ENCODE results near the gene HTR1E. TPM values are rescaled to one million over a fixed set of nuclear protein-coding genes. Genes with fewer than 3 reads are reported as not detected.

Gene HTR1E
- total and polyA plus RNA-seq, 2 of the 8 experiments (the other 6 are each of a cell fraction or from before 2014, with no cell fraction given): 0.09 TPM; not detected in 1

GRCh38 chr6:86969573-86969972, 32.2 kb downstream of the HTR1E start:
- H4K20me1 ChIP-seq (replicated peaks in 1 of 2; ENCODE audit: control insufficient read depth in 1 of 2, insufficient read depth in 2 of 2, low read length in 2 of 2): no peaks in the 10 kb centered on the region
- H3K56ac ChIP-seq (replicated peaks; ENCODE audit: insufficient read length, low read depth, low read length): no peak overlapping the region
- H2BK5ac ChIP-seq (ENCODE audit: low read depth, low read length): no peak overlapping the region
- H2AFZ ChIP-seq (ENCODE audit: low read length): no peak overlapping the region
- H3K27me3 ChIP-seq (replicated peaks in 1 of 4; ENCODE audit: control insufficient read depth in 3 of 4, extremely low read depth in 1 of 4, insufficient read depth in 3 of 4, low read length in 3 of 4): no peaks in the 10 kb centered on the region
- H4K91ac ChIP-seq (replicated peaks; ENCODE audit: insufficient read length, low read length): no peak overlapping the region
- WGBS, 2 experiments (ENCODE audit: extremely low coverage in 1 of 2, insufficient coverage in 1 of 2, insufficient read length in 1 of 2, insufficient replicate concordance in 2 of 2, low coverage in 1 of 2, low lambda C conversion rate in 2 of 2, missing lambda C conversion rate in 1 of 2): 89% methylated on average over 4 of the region's 4 CpGs; no CpG with 5 or more reads in 1 of the 2 experiments
- no peaks in the 10 kb centered on the region for H3K9me3 ChIP-seq (ENCODE audit: insufficient read depth in 2 of 2, low read depth in 1 of 2, low read length in 1 of 2)
- H3K4me2 ChIP-seq (ENCODE audit: insufficient read depth in 1 of 2, low read depth in 2 of 2, low read length in 2 of 2): no peak overlapping the region
- no peaks in the 10 kb centered on the region for H3K79me1 ChIP-seq (ENCODE audit: low read depth, low read length)
- no peak overlapping the region for H3K14ac ChIP-seq (ENCODE audit: insufficient read length)
- ChIA-PET POLR2A (ENCODE audit: partially characterized antibody) (no interaction called here), CTCF (ENCODE audit: partially characterized antibody) (interaction anchor here (1.0 kb wide), 1 partner anchor 10 kb away, joined by 3 read pairs; no protein-coding TSS in a partner anchor)
- H3K9ac ChIP-seq (replicated peaks in 1 of 4; ENCODE audit: extremely low read depth in 1 of 4, low read depth in 3 of 4, low read length in 3 of 4): no peak overlapping the region
- H3K79me2 ChIP-seq (ENCODE audit: control insufficient read depth in 1 of 2, insufficient read depth in 2 of 2, low read length in 2 of 2): no peaks in the 10 kb centered on the region
- H4K5ac ChIP-seq (ENCODE audit: insufficient read length, low read depth, low read length): no peak overlapping the region
- DNase-seq (ENCODE audit: low read depth in 1 of 2, low spot score in 2 of 2) (no peak), FAIRE-seq (no peak)
- H3K23me2 ChIP-seq (ENCODE audit: low read depth, low read length): no peaks in the 10 kb centered on the region
- no peak overlapping the region for H2BK20ac ChIP-seq (ENCODE audit: low read length)
- H4K8ac ChIP-seq (ENCODE audit: extremely low read depth, insufficient read depth, low read length): no peak overlapping the region
- no peak overlapping the region for H3K27ac ChIP-seq (ENCODE audit: low read depth, low read length)
- H3K4ac ChIP-seq (replicated peaks; ENCODE audit: insufficient read length, low read depth, low read length): no peak overlapping the region
- no peak overlapping the region for H2BK15ac ChIP-seq (ENCODE audit: low read length)
- H2BK12ac ChIP-seq (ENCODE audit: low read depth, low read length): no peak overlapping the region
- H2BK120ac ChIP-seq (replicated peaks; ENCODE audit: low read depth, low read length): no peak overlapping the region
- H3K4me3 ChIP-seq (ENCODE audit: extremely low read depth in 1 of 4, insufficient read depth in 2 of 4, low read depth in 3 of 4, low read length in 4 of 4): no peak overlapping the region
- H3K4me1 ChIP-seq (replicated peaks in 1 of 4; ENCODE audit: control insufficient read depth in 3 of 4, insufficient read depth in 4 of 4, low read length in 3 of 4): no peaks in the 10 kb centered on the region
- H3K18ac ChIP-seq (ENCODE audit: extremely low read depth, low read length): no peak overlapping the region
- H2AK5ac ChIP-seq (ENCODE audit: low read depth, low read length): no peak overlapping the region
- H3K36me3 ChIP-seq (ENCODE audit: control insufficient read depth in 2 of 4, insufficient read depth in 4 of 4, low read length in 3 of 4): no peaks in the 10 kb centered on the region
- TF ChIP-seq EGR1 (IDR thresholded peaks at IDR 0.05; ENCODE audit: borderline replicate concordance, low read depth, low read length): no peak
- TF ChIP-seq ATF2 (IDR thresholded peaks at IDR 0.05; ENCODE audit: low read length): no peak
- TF ChIP-seq TAF7 (optimal IDR thresholded peaks at IDR 0.05; ENCODE audit: borderline replicate concordance, low read depth, low read length): no peak
- no peak for TF ChIP-seq HDAC2 (IDR thresholded peaks at IDR 0.05; ENCODE audit: borderline replicate concordance in 1 of 2, low read depth in 2 of 2, low read length in 2 of 2)
- TF ChIP-seq RFX5 (IDR thresholded peaks at IDR 0.05; ENCODE audit: borderline replicate concordance, low read depth, low read length): no peak
- TF ChIP-seq CTBP2 (IDR thresholded peaks at IDR 0.05; ENCODE audit: borderline replicate concordance, insufficient read depth, insufficient read length, low read length): no peak
- TF ChIP-seq SRF (IDR thresholded peaks at IDR 0.05; ENCODE audit: low read depth, low read length): no peak
- TF ChIP-seq SUZ12 (IDR thresholded peaks at IDR 0.05; ENCODE audit: low read length): no peak
- TF ChIP-seq CHD2 (IDR thresholded peaks at IDR 0.05; ENCODE audit: low read length): no peak
- TF ChIP-seq KDM5A (IDR thresholded peaks at IDR 0.05; ENCODE audit: low read length): no peak
- TF ChIP-seq SIN3A (conservative IDR thresholded peaks at IDR 0.05 in 1 of 2, IDR thresholded peaks at IDR 0.05 in 1 of 2; ENCODE audit: low read depth in 1 of 2, low read length in 2 of 2): no peak
- no peak for TF ChIP-seq BCL11A (IDR thresholded peaks at IDR 0.05; ENCODE audit: low read depth in 2 of 2, low read length in 2 of 2)
- H3K23ac ChIP-seq (ENCODE audit: insufficient read length): no peak overlapping the region
